SK-N-SH (cell line): ENCODE data around the gene MAPK8IP1. TPM values are rescaled to one million over a fixed set of nuclear protein-coding genes. Genes with fewer than 3 reads are reported as not detected.

ENCODE experiments used
- CTCF ChIA-PET: fragments of 300-600, 350-600 bp; formaldehyde crosslinking; extraction: SDS; loops from one replicate; lab custom pipeline; 2021; lab: Yijun Ruan, JAX
- POLR2A ChIA-PET: fragments of 350-600 bp; sonication (Branson Sonifier 250); formaldehyde crosslinking; extraction: SDS; loops from one replicate; lab custom pipeline; 2020; ENCODE audit warnings: antibody characterized with exemption, inconsistent platforms; lab: Yijun Ruan, JAX
- DNase-seq: peaks from one replicate; pipeline ENCODE4 v3.0.0; 2012
- H2AFZ ChIP-seq: fragments of 200-600 bp; sonication (generic); 2 replicates; pipeline ENCODE4 v1.8.1; 2016; ENCODE audit warnings: antibody characterized with exemption, mild to moderate bottlenecking, low read depth
- H3F3A ChIP-seq: fragments of 200-600 bp; sonication (generic); replicated peaks from 2 replicates; pipeline ENCODE3; 2016; ENCODE audit warnings: antibody characterized with exemption, mild to moderate bottlenecking; ENCODE audit not compliant: insufficient read depth
- H3K27ac ChIP-seq, 2 experiments: fragments of 200-500 bp in 1 of 2; fragments of 200-600 bp in 1 of 2; sonication (Bioruptor generic) in 1 of 2; sonication (generic), shearing (Covaris generic) in 1 of 2; 2 replicates each; pipeline versions ENCODE4 v1.5.1 to v1.6.1; 2014 to 2016; ENCODE audit warnings: low read depth in 2 of 2, inconsistent platforms in 1 of 2, low read length in 1 of 2, mild to moderate bottlenecking in 1 of 2, mixed read lengths in 1 of 2
- H3K27me3 ChIP-seq: fragments of 200-600 bp; sonication (generic), shearing (Covaris generic); 2 replicates; pipeline ENCODE4 v1.6.1; 2016; ENCODE audit warnings: mixed run types; ENCODE audit not compliant: insufficient read depth
- H3K36me3 ChIP-seq, 2 experiments: fragments of 200-500 bp in 1 of 2; fragments of 200-600 bp in 1 of 2; sonication (Bioruptor generic) in 1 of 2; sonication (generic) in 1 of 2; replicated peaks in 1 of 2; 2 replicates each; pipeline versions ENCODE3 to v1.5.1; 2014 to 2016; ENCODE audit warnings: low read length in 1 of 2, mild to moderate bottlenecking in 1 of 2; ENCODE audit not compliant: insufficient read depth in 2 of 2, control insufficient read depth in 1 of 2
- H3K4me1 ChIP-seq, 2 experiments: fragments of 200-500 bp in 1 of 2; fragments of 200-600 bp in 1 of 2; sonication (Bioruptor generic) in 1 of 2; sonication (generic), shearing (Covaris generic) in 1 of 2; 2 replicates each; pipeline versions ENCODE4 v1.5.1 to v1.6.1; 2014 to 2016; ENCODE audit warnings: low read depth in 1 of 2, low read length in 1 of 2, mixed run types in 1 of 2; ENCODE audit not compliant: insufficient read depth in 2 of 2, control insufficient read depth in 1 of 2
- H3K4me2 ChIP-seq: fragments of 200-600 bp; sonication (generic), shearing (Covaris generic); 2 replicates; pipeline ENCODE4 v1.6.1; 2017; ENCODE audit warnings: mixed run types
- H3K4me3 ChIP-seq, 2 experiments: fragments of 200-500 bp in 1 of 2; fragments of 200-600 bp in 1 of 2; sonication (Bioruptor generic) in 1 of 2; sonication (generic), shearing (Covaris generic) in 1 of 2; 2 replicates each; pipeline versions ENCODE4 v1.5.1 to v1.8.1; 2014 to 2016; ENCODE audit warnings: low read depth in 2 of 2, inconsistent platforms in 1 of 2, low read length in 1 of 2, mild to moderate bottlenecking in 1 of 2, mixed read lengths in 1 of 2, moderate library complexity in 1 of 2
- H3K79me2 ChIP-seq: fragments of 200-600 bp; sonication (generic); 2 replicates; pipeline ENCODE4 v1.8.1; 2017; ENCODE audit warnings: mild to moderate bottlenecking; ENCODE audit not compliant: insufficient read depth
- H3K9ac ChIP-seq: fragments of 200-600 bp; sonication (generic); 2 replicates; pipeline ENCODE4 v1.6.1; 2017; ENCODE audit warnings: mixed run types
- H3K9me2 ChIP-seq: fragments of 200-600 bp; sonication (generic); 2 replicates; pipeline ENCODE4 v1.6.1; 2017; ENCODE audit warnings: mixed run types
- H3K9me3 ChIP-seq: fragments of 200-600 bp; sonication (generic); 2 replicates; pipeline ENCODE4 v1.6.1; 2017; ENCODE audit warnings: mixed run types, mild to moderate bottlenecking, moderate library complexity
- H4K20me1 ChIP-seq: fragments of 200-600 bp; sonication (generic); 2 replicates; pipeline ENCODE4 v1.6.1; 2017; ENCODE audit warnings: mild to moderate bottlenecking, mixed run types; ENCODE audit not compliant: insufficient read depth
- CHD2 ChIP-seq: fragments of 150-350 bp; IDR thresholded peaks from 2 replicates; pipeline ENCODE4 v1.6.1; 2018; ENCODE audit warnings: low read length; ENCODE audit not compliant: partially characterized antibody
- FOSL2 ChIP-seq: IDR thresholded peaks from 2 replicates; pipeline ENCODE4 v1.4.0; 2012; ENCODE audit warnings: low read depth, mild to moderate bottlenecking, moderate library complexity, borderline replicate concordance
- FOXJ3 ChIP-seq: sonication (generic); formaldehyde crosslinking; IDR thresholded peaks from 2 replicates; pipeline ENCODE4 v1.5.1; 2020; ENCODE audit warnings: mild to moderate bottlenecking, missing genetic modification reagents
- FOXM1 ChIP-seq: IDR thresholded peaks from 2 replicates; pipeline ENCODE4 v1.4.0; 2012; ENCODE audit warnings: low read depth, mild to moderate bottlenecking
- GATA2 ChIP-seq: sonication (generic); formaldehyde crosslinking; IDR thresholded peaks from 2 replicates; pipeline ENCODE4 v1.5.0; 2020; ENCODE audit warnings: mild to moderate bottlenecking, missing genetic modification reagents
- MEF2A ChIP-seq: IDR thresholded peaks from 2 replicates; pipeline ENCODE4 v1.4.0; 2012; ENCODE audit warnings: low read depth, borderline replicate concordance
- MXI1 ChIP-seq: IDR thresholded peaks from 2 replicates; pipeline ENCODE4 v1.6.1; 2012; ENCODE audit warnings: mild to moderate bottlenecking, low read depth, low read length, improper control_type of control experiment
- NFIC ChIP-seq: IDR thresholded peaks from 2 replicates; pipeline ENCODE4 v1.4.0; 2012; ENCODE audit warnings: borderline replicate concordance
- NRF1 ChIP-seq: IDR thresholded peaks from 2 replicates; pipeline ENCODE4 v1.6.1; 2012; ENCODE audit warnings: low read depth, mild to moderate bottlenecking, low read length
- RAD21 ChIP-seq: IDR thresholded peaks from 2 replicates; pipeline ENCODE4 v1.6.1; 2012; ENCODE audit warnings: mild to moderate bottlenecking, low read length
- RCOR1 ChIP-seq: fragments of 150-350 bp; IDR thresholded peaks from 2 replicates; pipeline ENCODE4 v1.6.1; 2017; ENCODE audit warnings: antibody characterized with exemption, low read length
- RFX5 ChIP-seq: IDR thresholded peaks from 2 replicates; pipeline ENCODE4 v1.6.1; 2012; ENCODE audit warnings: mild to moderate bottlenecking, improper control_type of control experiment, low read length
- SIN3A ChIP-seq: IDR thresholded peaks from 2 replicates; pipeline ENCODE4 v1.6.1; 2012; ENCODE audit warnings: low read depth, mild to moderate bottlenecking, low read length, moderate library complexity, borderline replicate concordance
- SMC3 ChIP-seq: IDR thresholded peaks from 2 replicates; pipeline ENCODE4 v1.6.1; 2012; ENCODE audit warnings: low read depth, low read length, improper control_type of control experiment
- TAF1 ChIP-seq: IDR thresholded peaks from 2 replicates; pipeline ENCODE4 v1.6.1; 2012; ENCODE audit warnings: low read depth, mild to moderate bottlenecking, low read length, moderate library complexity, borderline replicate concordance
- TEAD4 ChIP-seq: IDR thresholded peaks from 2 replicates; pipeline ENCODE4 v1.4.0; 2012; ENCODE audit warnings: mild to moderate bottlenecking, borderline replicate concordance; ENCODE audit not compliant: insufficient read depth
- YY1 ChIP-seq: IDR thresholded peaks from 2 replicates; pipeline ENCODE4 v1.4.0; 2012; ENCODE audit warnings: low read depth, mild to moderate bottlenecking
- WGBS: methylation state at CpG from one replicate; pipeline ENCODE4 v1.1.6; 2017; ENCODE audit warnings: low lambda C conversion rate; 5-methylcytosine and 5-hydroxymethylcytosine counted together
- polyA plus RNA-seq, 3 experiments: library from polyadenylated mRNA; depleted of rRNA; stranded (reverse); fragments of >200 nt; gene quantifications; 2 replicates each; pipeline ENCODE4 v1.2.3, GENCODE V29; 2012
- TF ChIP-seq, protein P1 (sequence below): IDR thresholded peaks from 2 replicates; pipeline ENCODE4; 2012
- TF ChIP-seq, protein P2 (sequence below): IDR thresholded peaks from 2 replicates; pipeline ENCODE4 v1.4.0; 2012; ENCODE audit warnings: low read depth, borderline replicate concordance
- TF ChIP-seq, protein P3 (sequence below): fragments of 150-350 bp; IDR thresholded peaks from 2 replicates; pipeline ENCODE4 v1.6.1; 2017; ENCODE audit warnings: antibody characterized with exemption, low read length, low read depth, borderline replicate concordance

The MAPK8IP1 gene
- polyA plus RNA-seq, 1 of the 3 experiments (the other 2 are of a cell fraction), result 12.5 TPM

DNA sequence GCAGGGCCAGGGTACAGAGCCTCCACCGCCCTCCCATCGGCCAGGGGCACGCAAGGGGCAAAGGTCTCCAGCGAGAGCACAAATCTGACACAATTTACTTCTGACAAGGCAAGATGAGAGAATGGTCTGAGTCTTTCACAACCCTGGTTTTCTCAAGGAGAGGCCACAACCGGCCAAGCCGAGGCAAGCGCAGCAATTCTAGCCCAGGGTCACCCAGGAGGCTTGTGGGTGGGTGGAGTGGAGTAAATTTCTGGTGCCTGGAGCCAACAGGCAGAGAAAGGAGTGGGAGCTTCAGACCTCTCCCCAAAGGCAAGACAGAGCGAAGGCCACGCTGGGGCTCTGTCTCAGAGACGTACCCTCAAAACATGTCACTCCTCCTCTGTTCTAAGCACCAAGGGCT is 46.3 kb downstream of the MAPK8IP1 start:
- H3K4me3 ChIP-seq, result no peak overlapping the region
- no peak for DNase-seq
- H3K4me1 ChIP-seq, result peaks cover 0 to 5% of the 10 kb centered on the region in 2 experiments; a peak in 1 of 4 replicates
- no peak overlapping the region for H3K27ac ChIP-seq
- no peaks in the 10 kb centered on the region for H3K27me3 ChIP-seq
- H3K36me3 ChIP-seq, result peaks cover 14 to 37% of the 10 kb centered on the region in 2 experiments
- POLR2A ChIA-PET, result no interaction called here
- no peaks in the 10 kb centered on the region for H3K9me2 ChIP-seq
- WGBS, result 100% methylated on average over 10 of the region's 10 CpGs
- H2AFZ ChIP-seq, result no peak overlapping the region
- no peak overlapping the region for H3K9ac ChIP-seq
- H3K79me2 ChIP-seq, result no peaks in the 10 kb centered on the region
- CTCF ChIA-PET, result interaction anchor here (1.3 kb wide), 1 partner anchor 58 kb away, joined by 5 read pairs; no protein-coding TSS in a partner anchor
- no peak for TF ChIP-seq TAF1
- no peak for TF ChIP-seq RCOR1
- TF ChIP-seq RAD21, result no peak
- TF ChIP-seq RFX5, result no peak
- TF ChIP-seq, protein P1, sequence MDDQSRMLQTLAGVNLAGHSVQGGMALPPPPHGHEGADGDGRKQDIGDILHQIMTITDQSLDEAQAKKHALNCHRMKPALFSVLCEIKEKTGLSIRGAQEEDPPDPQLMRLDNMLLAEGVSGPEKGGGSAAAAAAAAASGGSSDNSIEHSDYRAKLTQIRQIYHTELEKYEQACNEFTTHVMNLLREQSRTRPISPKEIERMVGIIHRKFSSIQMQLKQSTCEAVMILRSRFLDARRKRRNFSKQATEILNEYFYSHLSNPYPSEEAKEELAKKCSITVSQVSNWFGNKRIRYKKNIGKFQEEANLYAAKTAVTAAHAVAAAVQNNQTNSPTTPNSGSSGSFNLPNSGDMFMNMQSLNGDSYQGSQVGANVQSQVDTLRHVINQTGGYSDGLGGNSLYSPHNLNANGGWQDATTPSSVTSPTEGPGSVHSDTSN, result no peak
- no peak for TF ChIP-seq SMC3
- TF ChIP-seq FOSL2, result no peak
- no peak for TF ChIP-seq FOXJ3
- no peak for TF ChIP-seq GATA2 (CRISPR knock-in tag)
- TF ChIP-seq NRF1, result no peak
- TF ChIP-seq YY1, result no peak
- no peak for TF ChIP-seq MXI1
- TF ChIP-seq CHD2, result no peak
- TF ChIP-seq SIN3A, result no peak
- TF ChIP-seq, protein P2, sequence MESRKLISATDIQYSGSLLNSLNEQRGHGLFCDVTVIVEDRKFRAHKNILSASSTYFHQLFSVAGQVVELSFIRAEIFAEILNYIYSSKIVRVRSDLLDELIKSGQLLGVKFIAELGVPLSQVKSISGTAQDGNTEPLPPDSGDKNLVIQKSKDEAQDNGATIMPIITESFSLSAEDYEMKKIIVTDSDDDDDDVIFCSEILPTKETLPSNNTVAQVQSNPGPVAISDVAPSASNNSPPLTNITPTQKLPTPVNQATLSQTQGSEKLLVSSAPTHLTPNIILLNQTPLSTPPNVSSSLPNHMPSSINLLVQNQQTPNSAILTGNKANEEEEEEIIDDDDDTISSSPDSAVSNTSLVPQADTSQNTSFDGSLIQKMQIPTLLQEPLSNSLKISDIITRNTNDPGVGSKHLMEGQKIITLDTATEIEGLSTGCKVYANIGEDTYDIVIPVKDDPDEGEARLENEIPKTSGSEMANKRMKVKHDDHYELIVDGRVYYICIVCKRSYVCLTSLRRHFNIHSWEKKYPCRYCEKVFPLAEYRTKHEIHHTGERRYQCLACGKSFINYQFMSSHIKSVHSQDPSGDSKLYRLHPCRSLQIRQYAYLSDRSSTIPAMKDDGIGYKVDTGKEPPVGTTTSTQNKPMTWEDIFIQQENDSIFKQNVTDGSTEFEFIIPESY, result no peak
- H3K9me3 ChIP-seq, result no peaks in the 10 kb centered on the region
- H3K4me2 ChIP-seq, result no peak overlapping the region
- H4K20me1 ChIP-seq, result no peaks in the 10 kb centered on the region
- no peaks in the 10 kb centered on the region for H3F3A ChIP-seq

DNA sequence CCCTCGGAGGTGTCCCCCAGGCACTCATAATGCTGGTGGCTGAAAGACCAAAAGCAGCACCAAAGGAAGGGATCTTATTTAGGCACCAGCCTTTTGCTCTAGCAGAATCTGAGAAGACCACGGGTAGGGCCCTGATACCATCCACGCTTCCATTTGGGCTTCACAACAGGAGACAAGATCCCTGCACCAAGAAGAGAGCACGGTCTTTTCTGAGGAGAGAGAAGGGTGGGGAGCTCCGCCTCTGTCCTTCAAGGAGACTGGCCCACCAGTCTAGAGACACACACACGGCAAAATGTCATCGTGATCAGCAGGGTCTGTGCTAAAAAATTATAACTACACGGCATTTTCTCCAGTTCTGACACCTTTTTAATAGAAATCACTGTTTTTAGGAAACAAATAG is 46.8 kb downstream of the MAPK8IP1 start:
- POLR2A ChIA-PET, result no interaction called here
- no peak for DNase-seq

More for the DNA sequence above, 46.8 kb downstream of the MAPK8IP1 start:
- peaks cover 14 to 42% of the 10 kb centered on the region in 2 experiments for H3K36me3 ChIP-seq
- no peak overlapping the region for H3K4me2 ChIP-seq
- no peak overlapping the region for H3K27ac ChIP-seq
- no peak overlapping the region for H2AFZ ChIP-seq
- no peaks in the 10 kb centered on the region for H3K9me3 ChIP-seq
- no peaks in the 10 kb centered on the region for H4K20me1 ChIP-seq
- H3F3A ChIP-seq, result no peaks in the 10 kb centered on the region
- TF ChIP-seq NRF1, result no peak
- no peak for TF ChIP-seq TEAD4
- no peak for TF ChIP-seq FOXJ3
- TF ChIP-seq FOSL2, result no peak
- TF ChIP-seq, protein P1, result no peak
- TF ChIP-seq MEF2A, result no peak
- TF ChIP-seq, protein P3, sequence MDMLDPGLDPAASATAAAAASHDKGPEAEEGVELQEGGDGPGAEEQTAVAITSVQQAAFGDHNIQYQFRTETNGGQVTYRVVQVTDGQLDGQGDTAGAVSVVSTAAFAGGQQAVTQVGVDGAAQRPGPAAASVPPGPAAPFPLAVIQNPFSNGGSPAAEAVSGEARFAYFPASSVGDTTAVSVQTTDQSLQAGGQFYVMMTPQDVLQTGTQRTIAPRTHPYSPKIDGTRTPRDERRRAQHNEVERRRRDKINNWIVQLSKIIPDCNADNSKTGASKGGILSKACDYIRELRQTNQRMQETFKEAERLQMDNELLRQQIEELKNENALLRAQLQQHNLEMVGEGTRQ, result no peak
- no peak for TF ChIP-seq NFIC
- no peak for TF ChIP-seq RCOR1
- no peak for TF ChIP-seq FOXM1
- no peak for TF ChIP-seq YY1
- H3K27me3 ChIP-seq, result no peaks in the 10 kb centered on the region
- H3K9ac ChIP-seq, result no peak overlapping the region
- no peaks in the 10 kb centered on the region for H3K9me2 ChIP-seq
- peaks cover 0 to 5% of the 10 kb centered on the region in 2 experiments; a peak in 1 of 4 replicates for H3K4me1 ChIP-seq
- H3K4me3 ChIP-seq, result no peak overlapping the region
- 93% methylated on average over 8 of the region's 8 CpGs for WGBS
- CTCF ChIA-PET, result interaction anchor here (0.6 to 1.3 kb wide), 3 partner anchors 59 to 74 kb away, joined by 3 to 5 read pairs (median 5); no protein-coding TSS in a partner anchor
- no peaks in the 10 kb centered on the region for H3K79me2 ChIP-seq
